HG02981 (cell line): Measurements from ENCODE around the gene UFSP1.
A peak's percentile ranks its signal among the peaks of the same experiment; 100 is the strongest.

Experiments
- ATAC-seq: cut with Tn5 transposase; IDR thresholded peaks from one replicate; pipeline ENCODE4 v1.9.1; 2021; ENCODE audit warnings: mild to moderate bottlenecking, moderate library complexity; ENCODE audit not compliant: unreplicated experiment

The UFSP1 gene

DNA sequence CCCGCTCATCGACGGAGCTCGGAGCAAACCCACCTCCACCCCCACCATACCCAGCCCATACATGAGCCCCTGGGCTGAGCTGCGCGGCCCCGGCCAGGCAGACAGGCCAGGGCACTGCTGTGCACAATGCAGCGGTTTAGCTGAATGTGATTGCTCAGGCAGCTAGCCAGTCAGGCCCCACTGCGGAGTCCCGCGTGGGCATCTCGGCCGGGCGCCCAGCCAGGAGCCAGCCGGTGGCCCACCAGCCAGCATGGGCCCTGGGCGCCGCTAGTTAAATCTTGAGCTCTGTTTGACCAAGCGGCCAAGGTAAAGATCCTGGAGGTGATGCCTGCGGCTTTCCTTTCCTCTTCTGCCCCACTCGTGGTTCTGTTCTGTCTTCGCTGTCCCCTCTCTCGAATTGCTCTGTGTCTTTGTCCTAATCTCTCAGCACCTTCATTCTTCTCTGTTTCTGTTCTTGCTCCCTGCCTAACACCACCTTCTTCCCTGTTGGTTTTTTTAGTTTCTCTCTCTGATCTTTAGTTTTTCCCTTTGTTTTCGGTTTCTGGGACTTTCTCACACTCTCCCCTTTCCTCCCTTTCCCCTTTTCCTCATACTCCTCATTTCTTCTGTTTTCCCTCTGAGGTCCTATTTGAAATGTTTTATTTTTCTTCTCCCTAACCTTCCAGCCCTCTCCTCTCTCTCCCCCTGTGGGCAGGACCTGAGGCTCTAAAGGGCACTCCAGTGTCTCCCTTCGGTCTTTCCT lies 6.6 kb downstream of the UFSP1 start:
- no peak for ATAC-seq

- no peak for ATAC-seq
These were observed 7.3 kb downstream of the UFSP1 start for GRCh38 chr7:100882201-100882600.

- no peak for ATAC-seq
These were observed 8.4 kb downstream of the UFSP1 start for GRCh38 chr7:100881136-100881535.

GRCh38 chr7:100880645-100881044 lies 8.9 kb downstream of the UFSP1 start:
- ATAC-seq = no peak

- ATAC-seq = no peak
These were observed 9.7 kb downstream of the UFSP1 start for GRCh38 chr7:100879685-100880261.

DNA sequence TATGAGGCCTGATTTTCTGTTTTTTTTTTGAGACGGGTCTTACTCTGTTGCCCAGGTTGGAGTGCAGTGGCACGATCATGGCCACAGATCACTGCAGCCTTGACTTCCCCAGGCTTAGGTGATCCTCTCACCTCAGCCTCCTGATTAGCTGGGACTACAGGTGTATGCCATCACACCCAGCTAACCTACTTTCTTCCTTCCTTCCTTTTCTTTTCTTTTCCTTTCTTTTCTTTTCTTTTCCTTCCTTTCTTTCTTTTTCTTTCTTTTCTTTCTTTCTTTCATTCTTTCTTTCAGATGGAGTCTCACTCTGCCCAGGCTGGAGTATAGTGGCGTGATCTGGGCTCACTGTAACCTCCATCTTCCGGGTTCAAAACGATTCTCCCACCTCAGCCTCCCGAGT lies 10.8 kb downstream of the UFSP1 start:
- no peak for ATAC-seq

DNA sequence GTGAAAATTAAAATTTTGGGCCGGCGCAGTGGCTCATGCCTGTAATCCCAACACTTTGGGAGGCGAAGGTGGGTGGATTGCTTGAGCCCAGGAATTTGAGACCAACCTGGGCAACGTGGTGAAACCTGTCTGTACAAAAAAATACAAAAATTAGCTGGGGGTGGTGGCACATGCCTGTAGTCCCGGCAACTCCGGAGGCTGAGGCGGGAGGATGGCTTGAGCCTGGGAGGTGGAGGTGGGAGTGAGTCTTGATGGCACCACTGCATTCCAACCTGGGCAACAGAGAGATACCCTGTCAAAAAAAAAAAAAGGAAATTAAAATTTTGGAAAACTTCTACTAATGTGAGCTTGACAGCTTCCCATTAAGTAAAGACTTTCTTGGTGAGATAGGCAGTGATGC lies 11.5 kb downstream of the UFSP1 start:
- no peak for ATAC-seq

DNA sequence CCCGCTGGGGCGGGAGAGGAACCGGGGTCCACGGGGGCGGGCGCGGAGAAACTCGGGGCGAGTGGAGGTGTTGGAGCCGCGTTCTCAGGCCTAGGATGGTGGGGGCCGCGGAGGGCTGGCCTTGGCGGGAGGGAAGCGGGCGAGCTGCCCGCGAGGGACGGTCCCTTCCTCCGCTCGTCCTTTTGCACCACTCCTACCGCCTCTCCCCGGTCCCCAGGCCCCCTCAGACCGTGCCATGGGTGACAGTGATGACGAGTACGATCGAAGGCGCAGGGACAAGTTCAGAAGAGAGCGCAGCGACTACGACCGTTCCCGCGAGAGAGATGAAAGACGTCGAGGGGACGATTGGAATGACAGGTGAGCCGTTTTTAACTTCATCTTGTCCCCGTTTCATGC lies 14.2 kb downstream of the UFSP1 start:
- peak; percentile 17 for ATAC-seq

- peak; percentile 89 for ATAC-seq
These were observed 14.7 kb downstream of the UFSP1 start, which contains the start of gene SRRT for GRCh38 chr7:100874577-100875355. TSS of gene SRRT (plus strand) at chr7:100875103. CDS start at chr7:100875591, 488 bp downstream.

GRCh38 chr7:100874300-100874576 lies 15.3 kb downstream of the UFSP1 start:
- ATAC-seq = no peak

DNA sequence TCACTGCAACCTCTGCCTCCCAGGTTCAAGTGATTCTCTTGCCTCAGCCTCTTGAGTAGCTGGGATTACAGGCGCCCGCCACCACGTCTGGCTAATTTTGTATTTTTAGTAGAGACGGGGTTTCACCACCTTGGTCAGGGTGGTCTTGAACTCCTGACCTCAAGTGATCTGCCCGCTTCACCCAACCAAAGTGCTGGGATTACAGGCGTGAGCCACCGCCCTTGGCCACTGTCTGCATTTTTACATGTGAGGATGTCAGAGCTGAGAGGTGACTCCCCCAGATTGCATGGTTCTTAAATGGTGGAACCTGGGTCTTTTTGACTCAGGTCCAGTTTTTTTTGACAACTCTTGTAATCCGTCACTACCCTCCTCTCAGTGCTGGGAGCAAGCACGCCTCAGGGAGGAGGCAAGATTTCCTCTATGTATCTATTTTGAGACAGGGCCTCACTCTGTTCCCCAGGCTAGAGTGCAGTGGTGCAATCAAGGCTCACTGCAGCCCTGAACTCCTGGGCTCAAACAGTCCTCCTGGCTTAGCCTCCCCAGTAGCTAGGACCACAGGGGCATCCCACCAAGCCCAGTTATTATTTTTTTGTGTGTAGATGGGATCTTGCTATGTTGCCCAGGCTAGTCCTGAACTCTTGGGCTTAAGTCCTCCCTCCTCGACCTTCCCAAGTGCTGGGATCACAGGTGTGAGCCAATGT lies 15.8 kb downstream of the UFSP1 start:
- ATAC-seq = no peak

DNA sequence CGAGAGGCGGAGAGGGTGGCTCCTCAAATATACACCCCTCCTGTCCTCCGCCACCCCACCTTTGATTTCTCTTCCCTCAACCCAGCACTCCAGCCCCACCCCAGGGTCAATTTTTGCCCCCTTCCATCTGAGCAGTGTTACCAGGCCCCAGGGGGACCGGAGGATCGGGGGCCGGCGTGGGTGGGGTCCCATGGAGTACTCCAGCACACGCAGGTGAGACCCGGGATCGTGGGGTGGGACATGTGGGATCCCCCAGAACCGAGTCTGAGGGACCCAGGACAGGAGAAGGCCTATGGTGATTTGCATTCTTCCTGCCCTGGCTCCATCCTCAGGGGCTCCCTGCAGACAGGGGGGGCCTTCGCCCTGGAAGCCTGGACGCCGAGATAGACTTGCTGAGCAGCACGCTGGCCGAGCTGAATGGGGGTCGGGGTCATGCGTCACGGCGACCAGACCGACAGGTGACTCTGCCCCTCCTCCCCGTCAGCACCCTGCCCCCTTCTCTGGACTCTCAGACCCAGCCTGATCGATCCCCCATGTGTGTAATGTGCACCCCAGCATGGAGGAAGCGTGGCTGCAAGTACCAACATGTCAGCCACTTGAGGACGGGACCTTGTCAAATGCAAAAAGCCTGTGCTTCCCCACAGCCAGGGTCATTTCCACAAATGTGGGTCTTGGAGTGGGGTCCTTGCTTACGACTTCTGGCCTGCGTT lies 21.6 kb downstream of the UFSP1 start:
- no peak for ATAC-seq

- ATAC-seq = no peak
These were observed 22.3 kb downstream of the UFSP1 start, which contains the start of gene TRIP6 for GRCh38 chr7:100867040-100867775. TSS of gene TRIP6 (plus strand) at chr7:100867387. CDS start at chr7:100867498, 111 bp downstream.

DNA sequence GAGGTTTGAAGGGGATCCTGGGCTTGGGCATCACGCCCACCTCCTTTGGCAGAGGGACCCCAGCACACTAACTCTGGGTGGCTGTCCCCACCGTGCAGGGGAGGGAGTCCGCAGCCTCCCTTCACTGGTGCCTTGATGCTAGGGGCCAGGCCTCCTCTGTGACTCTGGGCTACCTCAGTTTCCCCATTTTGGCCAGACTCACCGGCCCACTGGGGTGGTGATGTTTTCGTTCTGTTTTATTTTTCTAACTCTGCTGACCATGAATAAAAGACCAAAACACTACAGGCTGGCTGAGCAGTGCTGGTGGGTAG lies 22.8 kb downstream of the UFSP1 start:
- no peak for ATAC-seq

DNA sequence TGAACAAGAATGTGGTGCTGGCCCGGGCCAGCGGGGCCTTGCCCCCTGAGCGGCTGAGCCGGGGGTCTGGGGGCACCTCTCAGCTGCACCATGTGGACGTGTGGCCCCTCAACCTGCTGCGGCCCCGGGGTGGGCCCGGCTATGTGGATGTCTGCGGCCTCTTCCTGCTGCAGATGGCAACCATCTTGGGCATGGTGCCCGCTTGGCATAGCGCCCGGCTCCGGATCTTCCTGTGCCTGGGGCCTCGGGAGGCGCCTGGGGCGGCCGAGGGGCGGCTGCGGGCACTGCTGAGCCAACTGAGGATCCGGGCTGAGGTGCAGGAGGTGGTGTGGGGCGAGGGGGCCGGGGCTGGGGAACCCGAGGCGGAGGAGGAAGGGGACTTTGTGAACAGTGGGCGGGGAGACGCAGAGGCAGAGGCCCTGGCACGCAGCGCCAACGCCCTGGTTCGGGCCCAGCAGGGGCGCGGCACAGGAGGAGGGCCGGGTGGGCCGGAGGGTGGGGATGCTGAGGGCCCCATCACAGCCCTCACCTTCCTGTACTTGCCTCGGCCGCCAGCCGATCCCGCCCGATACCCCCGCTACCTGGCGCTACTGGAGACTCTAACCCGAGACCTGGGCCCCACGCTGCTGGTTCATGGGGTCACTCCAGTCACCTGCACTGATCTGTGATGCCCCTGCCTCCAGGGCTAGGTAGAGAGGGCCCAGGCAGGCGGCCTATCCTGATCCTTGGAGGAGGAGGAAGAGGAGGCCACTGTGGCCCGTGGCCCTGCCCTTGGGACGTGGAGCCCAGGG lies 23.4 kb downstream of the UFSP1 start:
- ATAC-seq = no peak

DNA sequence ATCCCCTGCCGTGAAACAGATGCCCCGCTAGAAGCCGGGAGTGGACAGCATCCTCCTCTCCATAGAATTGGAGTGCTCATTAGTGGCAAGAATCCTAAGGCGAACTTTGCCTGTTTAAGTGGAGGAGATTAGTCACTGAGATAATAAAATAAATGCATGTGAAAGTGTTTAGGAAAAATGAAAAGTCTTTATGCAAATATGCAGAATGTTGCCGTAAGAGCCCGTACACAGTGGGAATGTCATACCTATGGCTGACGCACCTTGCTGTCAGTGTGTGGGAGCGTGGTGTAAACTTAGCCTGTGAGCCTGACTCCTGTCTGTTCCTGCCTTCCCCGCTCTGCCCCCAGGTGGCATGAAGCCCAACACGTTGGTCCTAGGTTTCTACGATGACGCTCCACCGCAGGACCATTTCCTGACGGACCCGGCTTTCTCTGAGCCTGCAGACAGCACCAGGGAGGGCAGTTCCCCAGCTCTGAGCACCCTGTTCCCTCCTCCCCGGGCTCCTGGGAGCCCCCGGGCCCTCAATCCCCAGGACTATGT lies 24.1 kb downstream of the UFSP1 start:
- ATAC-seq = no peak

- no peak for ATAC-seq
These were observed 25.2 kb downstream of the UFSP1 start for GRCh38 chr7:100864263-100864845.

- ATAC-seq = no peak
These were observed 26.0 kb downstream of the UFSP1 start for GRCh38 chr7:100863406-100863950.

DNA sequence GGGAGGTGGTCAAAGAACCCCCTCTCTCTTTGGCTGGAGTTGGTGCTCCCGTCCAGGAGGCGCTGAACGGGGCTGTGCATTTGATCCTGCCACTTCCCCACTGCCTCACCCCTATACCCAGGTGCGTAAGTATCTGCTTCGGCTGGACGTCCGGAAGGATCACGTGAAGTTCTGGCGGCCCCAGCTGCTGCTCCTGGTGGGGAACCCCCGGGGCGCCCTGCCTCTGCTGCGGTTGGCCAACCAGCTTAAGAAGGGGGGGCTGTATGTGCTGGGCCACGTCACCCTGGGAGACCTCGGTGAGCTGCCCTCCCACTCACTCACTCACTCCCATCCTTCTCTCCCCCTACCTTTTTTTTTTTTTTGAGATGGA lies 27.9 kb downstream of the UFSP1 start:
- ATAC-seq = no peak
